Neutrophil (primary cell): Measurements from ENCODE around the gene SEMA6A.

ENCODE experiments used
- H3K27ac ChIP-seq: fragments of 200-600 bp; sonication (generic); 2 replicates; pipeline ENCODE4 v1.5.1; 2016; ENCODE audit warnings: mild to moderate bottlenecking, moderate library complexity
- H3K27me3 ChIP-seq: fragments of 200-600 bp; sonication (generic); 2 replicates; pipeline ENCODE4 v1.6.0; 2016; ENCODE audit warnings: mild to moderate bottlenecking
- H3K36me3 ChIP-seq: fragments of 200-600 bp; sonication (generic); 2 replicates; pipeline ENCODE4 v1.5.1; 2017
- H3K4me1 ChIP-seq, 2 experiments: fragments of 200-600 bp in 1 of 2; sonication (generic) in 1 of 2; 1 replicate in 1 of 2; 2 replicates in 1 of 2; pipeline versions ENCODE4 v1.5.1 to v1.6.1; 2013 to 2016; ENCODE audit warnings: low read depth in 1 of 2, low read length in 1 of 2, mild to moderate bottlenecking in 1 of 2, moderate library complexity in 1 of 2; ENCODE audit not compliant: control insufficient read depth in 1 of 2, insufficient read depth in 1 of 2
- H3K4me3 ChIP-seq, 2 experiments: fragments of 200-600 bp in 1 of 2; sonication (generic) in 1 of 2; 1 replicate in 1 of 2; 2 replicates in 1 of 2; pipeline ENCODE4 v1.5.1; 2013 to 2016; ENCODE audit warnings: low read depth in 1 of 2, low read length in 1 of 2, mild to moderate bottlenecking in 1 of 2, moderate library complexity in 1 of 2
- H3K9me3 ChIP-seq: fragments of 200-600 bp; sonication (generic); 2 replicates; pipeline ENCODE4 v1.5.1; 2016
- TF ChIP-seq, protein P1 (sequence below): fragments of 200-600 bp; sonication (generic); IDR thresholded peaks from 2 replicates; pipeline ENCODE4 v1.5.1; 2016; ENCODE audit warnings: antibody characterized with exemption

The SEMA6A gene

GRCh38 chr5:116394186-116394867 lies 180.3 kb downstream of the SEMA6A start:
- Histone ChIP-seq H3K36me3 (no peaks in the 10 kb centered on the region), H3K27ac (no peak overlapping the region), H3K9me3 (no peaks in the 10 kb centered on the region), H3K4me3 (no peak overlapping the region), H3K27me3 (no peaks in the 10 kb centered on the region), H3K4me1 (no peaks in the 10 kb centered on the region)
- TF ChIP-seq, protein P1, sequence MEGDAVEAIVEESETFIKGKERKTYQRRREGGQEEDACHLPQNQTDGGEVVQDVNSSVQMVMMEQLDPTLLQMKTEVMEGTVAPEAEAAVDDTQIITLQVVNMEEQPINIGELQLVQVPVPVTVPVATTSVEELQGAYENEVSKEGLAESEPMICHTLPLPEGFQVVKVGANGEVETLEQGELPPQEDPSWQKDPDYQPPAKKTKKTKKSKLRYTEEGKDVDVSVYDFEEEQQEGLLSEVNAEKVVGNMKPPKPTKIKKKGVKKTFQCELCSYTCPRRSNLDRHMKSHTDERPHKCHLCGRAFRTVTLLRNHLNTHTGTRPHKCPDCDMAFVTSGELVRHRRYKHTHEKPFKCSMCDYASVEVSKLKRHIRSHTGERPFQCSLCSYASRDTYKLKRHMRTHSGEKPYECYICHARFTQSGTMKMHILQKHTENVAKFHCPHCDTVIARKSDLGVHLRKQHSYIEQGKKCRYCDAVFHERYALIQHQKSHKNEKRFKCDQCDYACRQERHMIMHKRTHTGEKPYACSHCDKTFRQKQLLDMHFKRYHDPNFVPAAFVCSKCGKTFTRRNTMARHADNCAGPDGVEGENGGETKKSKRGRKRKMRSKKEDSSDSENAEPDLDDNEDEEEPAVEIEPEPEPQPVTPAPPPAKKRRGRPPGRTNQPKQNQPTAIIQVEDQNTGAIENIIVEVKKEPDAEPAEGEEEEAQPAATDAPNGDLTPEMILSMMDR = no peak
